HepG2 (cell line): ENCODE results near the gene TOMM20. TPM values are rescaled to one million over a fixed set of nuclear protein-coding genes. Genes with fewer than 3 reads are reported as not detected.

ENCODE experiments used
- AGO1 ChIP-seq: fragments of 200-400 bp; formaldehyde crosslinking; IDR thresholded peaks from 2 replicates; pipeline ENCODE4 v1.6.1; 2017; ENCODE audit warnings: mild to moderate bottlenecking, low read depth, low read length, moderate library complexity; ENCODE audit not compliant: poor library complexity, severe bottlenecking
- ATAD3A ChIP-seq: sonication (generic); formaldehyde crosslinking; IDR thresholded peaks from 2 replicates; pipeline ENCODE4 v1.4.0; 2020; ENCODE audit warnings: missing genetic modification reagents
- ATF7 ChIP-seq, 2 experiments: fragments of 450-650 bp in 1 of 2; sonication (generic) in 1 of 2; formaldehyde crosslinking in 1 of 2; IDR thresholded peaks; 2 replicates each; pipeline versions ENCODE4 v1.4.0 to v1.6.1; 2016 to 2020; ENCODE audit warnings: antibody characterized with exemption in 1 of 2, mild to moderate bottlenecking in 1 of 2, missing genetic modification reagents in 1 of 2
- BATF2 ChIP-seq: sonication (generic); formaldehyde crosslinking; IDR thresholded peaks from 2 replicates; pipeline ENCODE4 v1.8.0; 2022; ENCODE audit warnings: mild to moderate bottlenecking, missing genetic modification reagents, moderate library complexity
- ESRRA ChIP-seq: sonication (generic); formaldehyde crosslinking; IDR thresholded peaks from 2 replicates; pipeline ENCODE4 v1.5.1; 2020; ENCODE audit warnings: mild to moderate bottlenecking, low read depth, missing genetic modification reagents
- GATA4 ChIP-seq: sonication (generic); IDR thresholded peaks from 2 replicates; pipeline ENCODE4 v1.6.1; 2016; ENCODE audit warnings: antibody characterized with exemption, low read depth, borderline replicate concordance
- HOXA5 ChIP-seq: sonication (generic); formaldehyde crosslinking; IDR thresholded peaks from 2 replicates; pipeline ENCODE4 v1.4.0; 2020; ENCODE audit warnings: missing genetic modification reagents
- HOXD1 ChIP-seq: sonication (generic); formaldehyde crosslinking; IDR thresholded peaks from 2 replicates; pipeline ENCODE4 v1.5.0; 2020; ENCODE audit warnings: missing genetic modification reagents
- IRX3 ChIP-seq: sonication (generic); formaldehyde crosslinking; IDR thresholded peaks from 2 replicates; pipeline ENCODE4 v1.8.1; 2023; ENCODE audit warnings: mild to moderate bottlenecking, low read depth, missing genetic modification reagents, borderline replicate concordance
- MEIS2 ChIP-seq: sonication (generic); formaldehyde crosslinking; IDR thresholded peaks from 2 replicates; pipeline ENCODE4 v1.9.0; 2021; ENCODE audit warnings: mild to moderate bottlenecking, missing genetic modification reagents
- MXD4 ChIP-seq: IDR thresholded peaks from 2 replicates; pipeline ENCODE4 v1.6.1; 2016; ENCODE audit warnings: mild to moderate bottlenecking, missing biosample characterization, missing genetic modification reagents
- MYNN ChIP-seq: sonication (generic); formaldehyde crosslinking; IDR thresholded peaks from 2 replicates; pipeline ENCODE4 v1.4.0; 2020; ENCODE audit warnings: mild to moderate bottlenecking, low read depth, missing genetic modification reagents
- NR2F1 ChIP-seq, 2 experiments: fragments of 450-650 bp in 1 of 2; formaldehyde crosslinking in 1 of 2; IDR thresholded peaks; 2 replicates each; pipeline versions ENCODE4 v1.5.0 to v1.6.1; 2016 to 2020; ENCODE audit warnings: mild to moderate bottlenecking in 1 of 2, missing compliant biosample characterization in 1 of 2, missing genetic modification reagents in 1 of 2, moderate library complexity in 1 of 2
- PAF1 ChIP-seq: IDR thresholded peaks from 2 replicates; pipeline ENCODE4 v1.6.1; 2016; ENCODE audit warnings: missing genetic modification reagents, missing compliant biosample characterization
- SAFB2 ChIP-seq: sonication (generic); formaldehyde crosslinking; IDR thresholded peaks from 2 replicates; pipeline ENCODE4 v1.5.1; 2020; ENCODE audit warnings: missing genetic modification reagents, low read depth, mild to moderate bottlenecking, borderline replicate concordance
- SMAD9 ChIP-seq: sonication (generic); formaldehyde crosslinking; IDR thresholded peaks from 2 replicates; pipeline ENCODE4 v1.5.1; 2020; ENCODE audit warnings: mild to moderate bottlenecking, missing genetic modification reagents
- XBP1 ChIP-seq: sonication (generic); formaldehyde crosslinking; IDR thresholded peaks from 2 replicates; pipeline ENCODE4 v1.5.0; 2020; ENCODE audit warnings: missing genetic modification reagents
- ZNF124 ChIP-seq: sonication (generic); formaldehyde crosslinking; IDR thresholded peaks from 2 replicates; pipeline ENCODE4 v1.4.0; 2020; ENCODE audit warnings: missing genetic modification reagents
- ZNF343 ChIP-seq: sonication (generic); formaldehyde crosslinking; IDR thresholded peaks from 2 replicates; pipeline ENCODE4 v1.4.0; 2020; ENCODE audit warnings: mild to moderate bottlenecking, missing genetic modification reagents
- ZNF780A ChIP-seq: sonication (generic); formaldehyde crosslinking; IDR thresholded peaks from 2 replicates; pipeline ENCODE4 v1.8.0; 2022; ENCODE audit warnings: mild to moderate bottlenecking, missing genetic modification reagents, moderate library complexity
- ZNF800 ChIP-seq: sonication (generic); formaldehyde crosslinking; IDR thresholded peaks from 2 replicates; pipeline ENCODE4 v1.4.0; 2020; ENCODE audit warnings: missing genetic modification reagents
- ZNF839 ChIP-seq: sonication (generic); formaldehyde crosslinking; IDR thresholded peaks from 2 replicates; pipeline ENCODE4 v1.4.0; 2020; ENCODE audit warnings: missing genetic modification reagents, mild to moderate bottlenecking, borderline replicate concordance
- ZNF879 ChIP-seq: sonication (generic); formaldehyde crosslinking; IDR thresholded peaks from 2 replicates; pipeline ENCODE4 v1.8.1; 2023; ENCODE audit warnings: missing genetic modification reagents
- polyA plus RNA-seq, 8 experiments: library from polyadenylated mRNA; depleted of rRNA in 3 of 8; stranded (reverse) in 7 of 8; unstranded in 1 of 8; fragments of >200 nt; fragmentation: Illumina TruSeq in 4 of 8; extraction: Trizol in 4 of 8; gene quantifications; 2 replicates each; pipeline versions ENCODE4 v1.2.1 to v1.2.3, GENCODE V29; 2011 to 2016; ENCODE audit warnings: low read depth in 4 of 8, missing spikeins in 1 of 8, mixed read lengths in 1 of 8; ENCODE audit not compliant: insufficient read depth in 1 of 8
- total RNA-seq, 5 experiments: library from RNA; depleted of rRNA; stranded (reverse); fragments of >200 nt; fragmentation: Illumina TruSeq; extraction: Trizol; gene quantifications; 2 replicates each; pipeline ENCODE4 v1.2.3, GENCODE V29; 2016; ENCODE audit warnings: low read depth in 1 of 5
- TF ChIP-seq, protein P1 (sequence below): sonication (generic); formaldehyde crosslinking; conservative IDR thresholded peaks from 2 replicates; pipeline ENCODE4 v1.8.0; 2022; ENCODE audit warnings: mild to moderate bottlenecking, moderate library complexity, missing genetic modification reagents
- TF ChIP-seq, protein P2 (sequence below): sonication (generic); formaldehyde crosslinking; conservative IDR thresholded peaks from 2 replicates; pipeline ENCODE4 v1.4.0; 2020; ENCODE audit warnings: missing genetic modification reagents

Gene TOMM20
- total and polyA plus RNA-seq, 2 of the 13 experiments (the other 11 are each of a cell fraction or from before 2014, with no cell fraction given) = 153 to 376 TPM

DNA sequence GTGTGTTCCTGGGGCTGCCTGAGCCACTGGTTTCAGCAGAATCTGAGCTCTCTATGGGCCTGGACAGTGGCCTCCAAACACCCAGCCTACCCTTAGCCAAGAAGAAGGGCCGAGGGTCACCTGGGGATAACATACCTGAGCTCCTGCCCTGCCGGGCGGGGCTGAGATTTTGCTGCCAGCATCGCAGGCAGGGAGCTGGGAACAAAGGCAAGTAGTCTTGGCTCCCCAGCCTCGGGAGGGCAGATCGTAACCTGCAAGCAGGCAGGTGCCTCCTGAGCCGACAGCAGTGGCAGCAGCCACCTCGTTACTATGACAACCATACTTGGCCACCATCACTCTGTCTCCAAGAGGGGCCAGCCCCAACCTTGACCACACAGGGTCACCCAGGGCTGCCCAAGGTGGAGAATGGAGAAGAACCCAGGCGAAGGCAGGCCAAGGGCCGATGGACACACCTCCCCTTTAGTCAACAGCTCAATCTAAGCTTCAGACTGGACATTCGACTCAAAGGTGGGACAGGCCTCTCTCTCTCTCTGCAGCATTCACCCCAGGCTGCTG is 54.6 kb downstream of the TOMM20 start (continued):
- TF ChIP-seq BATF2 (CRISPR knock-in tag) (peak; percentile 65; the same call in 1 of the 2 replicates), HOXA5 (CRISPR knock-in tag) (no peak), ZNF124 (no peak), ZNF839 (CRISPR knock-in tag) (0 out of 2 replicates have a peak, but pooled peaks have one; percentile 44), NR2F1 (CRISPR knock-in tag; IDR thresholded peaks at IDR 0.05) (no peak), SMAD9 (CRISPR knock-in tag) (0 out of 2 replicates have a peak, but pooled peaks have one; percentile 9), ZNF800 (CRISPR knock-in tag) (no peak), XBP1 (CRISPR knock-in tag) (0 out of 2 replicates have a peak, but pooled peaks have one; percentile 25), ZNF780A (peak; percentile 42; the same call in 1 of the 2 replicates), MYNN (CRISPR knock-in tag) (no peak), SAFB2 (CRISPR knock-in tag) (no peak), ATF7 (IDR thresholded peaks at IDR 0.05) (no peak), ATF7 (CRISPR knock-in tag; IDR thresholded peaks at IDR 0.05) (no peak; the same call in 1 of the 2 replicates), ZNF343 (CRISPR knock-in tag) (no peak), IRX3 (CRISPR knock-in tag) (peak; percentile 59; the same call in 1 of the 2 replicates), AGO1 (no peak), ESRRA (CRISPR knock-in tag) (peak; percentile 12; the same call in 1 of the 2 replicates), ATAD3A (CRISPR knock-in tag) (no peak), PAF1 (peak; percentile 83), GATA4 (0 out of 2 replicates have a peak, but pooled peaks have one; percentile 9), HOXD1 (CRISPR knock-in tag) (0 out of 2 replicates have a peak, but pooled peaks have one; percentile 57), MXD4 (CRISPR knock-in tag) (no peak; the same call in 1 of the 2 replicates), ZNF879 (no peak), MEIS2 (CRISPR knock-in tag) (0 out of 2 replicates have a peak, but pooled peaks have one; percentile 32)
- TF ChIP-seq, protein P1, sequence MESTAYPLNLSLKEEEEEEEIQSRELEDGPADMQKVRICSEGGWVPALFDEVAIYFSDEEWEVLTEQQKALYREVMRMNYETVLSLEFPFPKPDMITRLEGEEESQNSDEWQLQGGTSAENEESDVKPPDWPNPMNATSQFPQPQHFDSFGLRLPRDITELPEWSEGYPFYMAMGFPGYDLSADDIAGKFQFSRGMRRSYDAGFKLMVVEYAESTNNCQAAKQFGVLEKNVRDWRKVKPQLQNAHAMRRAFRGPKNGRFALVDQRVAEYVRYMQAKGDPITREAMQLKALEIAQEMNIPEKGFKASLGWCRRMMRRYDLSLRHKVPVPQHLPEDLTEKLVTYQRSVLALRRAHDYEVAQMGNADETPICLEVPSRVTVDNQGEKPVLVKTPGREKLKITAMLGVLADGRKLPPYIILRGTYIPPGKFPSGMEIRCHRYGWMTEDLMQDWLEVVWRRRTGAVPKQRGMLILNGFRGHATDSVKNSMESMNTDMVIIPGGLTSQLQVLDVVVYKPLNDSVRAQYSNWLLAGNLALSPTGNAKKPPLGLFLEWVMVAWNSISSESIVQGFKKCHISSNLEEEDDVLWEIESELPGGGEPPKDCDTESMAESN = no peak; the same call in 1 of the 2 replicates
- TF ChIP-seq, protein P2, sequence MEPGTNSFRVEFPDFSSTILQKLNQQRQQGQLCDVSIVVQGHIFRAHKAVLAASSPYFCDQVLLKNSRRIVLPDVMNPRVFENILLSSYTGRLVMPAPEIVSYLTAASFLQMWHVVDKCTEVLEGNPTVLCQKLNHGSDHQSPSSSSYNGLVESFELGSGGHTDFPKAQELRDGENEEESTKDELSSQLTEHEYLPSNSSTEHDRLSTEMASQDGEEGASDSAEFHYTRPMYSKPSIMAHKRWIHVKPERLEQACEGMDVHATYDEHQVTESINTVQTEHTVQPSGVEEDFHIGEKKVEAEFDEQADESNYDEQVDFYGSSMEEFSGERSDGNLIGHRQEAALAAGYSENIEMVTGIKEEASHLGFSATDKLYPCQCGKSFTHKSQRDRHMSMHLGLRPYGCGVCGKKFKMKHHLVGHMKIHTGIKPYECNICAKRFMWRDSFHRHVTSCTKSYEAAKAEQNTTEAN (CRISPR knock-in tag) = no peak
